HK-2 (cell line): Measurements from ENCODE around the gene SND1.

ENCODE experiments used
- DNase-seq: peaks from one replicate; pipeline ENCODE4 v3.0.0-alpha.2; 2018; ENCODE audit not compliant: unreplicated experiment

The SND1 gene

GRCh38 chr7:128069373-128070364 is 417.7 kb downstream of the SND1 start:
- DNase-seq: no peak

- DNase-seq: no peak
Measured at GRCh38 chr7:128071376-128071775, 419.4 kb downstream of the SND1 start.

- DNase-seq: no peak
Measured at GRCh38 chr7:128071801-128072200, 419.8 kb downstream of the SND1 start.

GRCh38 chr7:128073671-128074310 is 421.8 kb downstream of the SND1 start:
- DNase-seq: no peak

- no peak for DNase-seq
Measured at GRCh38 chr7:128074336-128074735, 422.3 kb downstream of the SND1 start.

GRCh38 chr7:128074736-128075135 is 422.7 kb downstream of the SND1 start:
- no peak for DNase-seq

- no peak for DNase-seq
Measured at GRCh38 chr7:128075242-128076095, 423.5 kb downstream of the SND1 start.

GRCh38 chr7:128076196-128076795 is 424.3 kb downstream of the SND1 start:
- no peak for DNase-seq

- DNase-seq: no peak
Measured at GRCh38 chr7:128076796-128077271, 424.8 kb downstream of the SND1 start.

GRCh38 chr7:128078309-128078708 is 426.3 kb downstream of the SND1 start:
- DNase-seq: no peak

GRCh38 chr7:128080169-128080568 is 428.2 kb downstream of the SND1 start:
- no peak for DNase-seq

- DNase-seq: no peak
Measured at GRCh38 chr7:128081351-128081750, 429.4 kb downstream of the SND1 start.

- DNase-seq: no peak
Measured at GRCh38 chr7:128081808-128082207, 429.8 kb downstream of the SND1 start.

- DNase-seq: no peak
Measured at GRCh38 chr7:128082431-128082830, 430.4 kb downstream of the SND1 start.

GRCh38 chr7:128084896-128085608 is 433.1 kb downstream of the SND1 start:
- no peak for DNase-seq

- no peak for DNase-seq
Measured at GRCh38 chr7:128090492-128090891, 438.5 kb downstream of the SND1 start.

GRCh38 chr7:128091106-128091505 is 439.1 kb downstream of the SND1 start:
- DNase-seq: no peak

- no peak for DNase-seq
Measured at GRCh38 chr7:128092221-128092620, 440.2 kb downstream of the SND1 start.

- no peak for DNase-seq
Measured at GRCh38 chr7:128093614-128094570, 441.9 kb downstream of the SND1 start.

GRCh38 chr7:128094686-128095085 is 442.7 kb downstream of the SND1 start:
- no peak for DNase-seq
